GM18498 (cell line): ENCODE results near the gene FOXE1.

Source experiments
- ATAC-seq: cut with Tn5 transposase; IDR thresholded peaks from one replicate; pipeline ENCODE4 v1.9.1; 2021; ENCODE audit warnings: mild to moderate bottlenecking, moderate library complexity; ENCODE audit not compliant: unreplicated experiment

FOXE1 gene

GRCh38 chr9:97853056-97853843 lies at the start of gene FOXE1:
FOXE1 (plus strand) TSS chr9:97853226; CDS start chr9:97853915, 689 bp downstream.
- ATAC-seq, result no peak

- ATAC-seq, result no peak
Observed at GRCh38 chr9:97804059-97804365, 49.0 kb upstream of the FOXE1 start.

- no peak for ATAC-seq
Observed at GRCh38 chr9:97806721-97807120, 46.3 kb upstream of the FOXE1 start.

- no peak for ATAC-seq
Observed at GRCh38 chr9:97807681-97808080, 45.3 kb upstream of the FOXE1 start.

- ATAC-seq, result no peak
Observed at GRCh38 chr9:97808415-97808814, 44.6 kb upstream of the FOXE1 start.

GRCh38 chr9:97808972-97809371 lies 44.1 kb upstream of the FOXE1 start:
- ATAC-seq, result no peak

- no peak for ATAC-seq
Observed at GRCh38 chr9:97809666-97810344, 43.2 kb upstream of the FOXE1 start.

GRCh38 chr9:97811533-97812246 lies 41.3 kb upstream of the FOXE1 start:
- ATAC-seq, result no peak

- no peak for ATAC-seq
Observed at GRCh38 chr9:97812247-97812543, 40.8 kb upstream of the FOXE1 start.

GRCh38 chr9:97813072-97813471 lies 40.0 kb upstream of the FOXE1 start:
- no peak for ATAC-seq

- no peak for ATAC-seq
Observed at GRCh38 chr9:97819735-97820134, 33.3 kb upstream of the FOXE1 start.

- ATAC-seq, result no peak
Observed at GRCh38 chr9:97820373-97820772, 32.7 kb upstream of the FOXE1 start.

GRCh38 chr9:97830884-97831829 lies 21.9 kb upstream of the FOXE1 start:
- ATAC-seq, result no peak

GRCh38 chr9:97831843-97832636 lies 21.0 kb upstream of the FOXE1 start:
- ATAC-seq, result no peak

- ATAC-seq, result no peak
Observed at GRCh38 chr9:97840521-97840920, 12.5 kb upstream of the FOXE1 start.

GRCh38 chr9:97842960-97843359 lies 10.1 kb upstream of the FOXE1 start:
- no peak for ATAC-seq

- ATAC-seq, result no peak
Observed at GRCh38 chr9:97845130-97845529, 7.9 kb upstream of the FOXE1 start.

GRCh38 chr9:97845763-97846162 lies 7.3 kb upstream of the FOXE1 start:
- no peak for ATAC-seq

GRCh38 chr9:97846347-97846746 lies 6.7 kb upstream of the FOXE1 start:
- no peak for ATAC-seq

GRCh38 chr9:97847474-97848214 lies 5.4 kb upstream of the FOXE1 start:
- no peak for ATAC-seq
